Measurements from ENCODE around the gene ARHGAP10.

DNA sequence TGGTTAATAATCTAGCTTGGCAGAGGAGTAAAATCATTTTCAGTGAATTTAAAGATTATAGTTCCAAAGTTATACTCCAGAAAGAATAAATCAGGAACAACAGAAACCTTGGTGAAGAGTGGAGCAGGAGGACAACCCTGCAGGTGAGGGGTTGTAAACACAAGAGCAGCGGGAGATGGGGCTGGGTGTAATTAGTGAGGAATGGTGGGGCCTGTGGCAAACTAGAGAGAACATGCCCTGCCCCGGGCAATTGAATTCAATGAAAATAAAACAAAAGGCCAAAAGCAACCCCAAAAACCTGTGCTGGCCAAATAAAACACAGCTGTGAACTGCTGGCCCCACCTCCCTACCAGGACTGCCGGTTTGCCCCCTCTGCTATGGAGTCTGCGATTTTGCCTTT lies 385.1 kb downstream of the ARHGAP10 start:
- TF ChIP-seq, protein P1, sequence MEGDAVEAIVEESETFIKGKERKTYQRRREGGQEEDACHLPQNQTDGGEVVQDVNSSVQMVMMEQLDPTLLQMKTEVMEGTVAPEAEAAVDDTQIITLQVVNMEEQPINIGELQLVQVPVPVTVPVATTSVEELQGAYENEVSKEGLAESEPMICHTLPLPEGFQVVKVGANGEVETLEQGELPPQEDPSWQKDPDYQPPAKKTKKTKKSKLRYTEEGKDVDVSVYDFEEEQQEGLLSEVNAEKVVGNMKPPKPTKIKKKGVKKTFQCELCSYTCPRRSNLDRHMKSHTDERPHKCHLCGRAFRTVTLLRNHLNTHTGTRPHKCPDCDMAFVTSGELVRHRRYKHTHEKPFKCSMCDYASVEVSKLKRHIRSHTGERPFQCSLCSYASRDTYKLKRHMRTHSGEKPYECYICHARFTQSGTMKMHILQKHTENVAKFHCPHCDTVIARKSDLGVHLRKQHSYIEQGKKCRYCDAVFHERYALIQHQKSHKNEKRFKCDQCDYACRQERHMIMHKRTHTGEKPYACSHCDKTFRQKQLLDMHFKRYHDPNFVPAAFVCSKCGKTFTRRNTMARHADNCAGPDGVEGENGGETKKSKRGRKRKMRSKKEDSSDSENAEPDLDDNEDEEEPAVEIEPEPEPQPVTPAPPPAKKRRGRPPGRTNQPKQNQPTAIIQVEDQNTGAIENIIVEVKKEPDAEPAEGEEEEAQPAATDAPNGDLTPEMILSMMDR (IDR thresholded peaks at IDR 0.05) = no peak
- TF ChIP-seq POLR2A (IDR thresholded peaks at IDR 0.05) = no peak

Measured in Peyer's patch (tissue), 4 donors.